Right cardiac atrium (tissue), 5 donors: ENCODE data around the gene ANO4. TPM values are rescaled to one million over a fixed set of nuclear protein-coding genes. Genes with fewer than 3 reads are reported as not detected.

Experiments used
- ATAC-seq, 2 donors: fragments of 200-7000 bp; cut with Tn5 transposase; one replicate each; pipeline versions ENCODE4 v1.8.0 to v1.9.1; 2020; ENCODE audit warnings: moderate library complexity in 2 of 2, mild to moderate bottlenecking in 1 of 2
- DNase-seq, 3 donors: peaks; one replicate each; pipeline ENCODE4 v3.0.0-alpha.2; 2020
- H3K27ac ChIP-seq: one replicate; pipeline ENCODE4 v1.5.1; 2013; ENCODE audit warnings: mild to moderate bottlenecking, low read length, control low read depth, moderate library complexity
- H3K27me3 ChIP-seq: one replicate; pipeline ENCODE4 v1.6.1; 2013; ENCODE audit not compliant: control insufficient read depth, insufficient read depth
- H3K4me1 ChIP-seq: one replicate; pipeline ENCODE4 v1.6.1; 2013; ENCODE audit warnings: low read length; ENCODE audit not compliant: control insufficient read depth, insufficient read depth
- H3K4me3 ChIP-seq: one replicate; pipeline ENCODE4 v1.5.1; 2013; ENCODE audit warnings: low read length, control low read depth
- H3K9me3 ChIP-seq: one replicate; pipeline ENCODE4 v1.6.1; 2013; ENCODE audit warnings: low read length; ENCODE audit not compliant: control insufficient read depth
- WGBS: extraction: QIAGEN DNeasy Blood & Tissue Kit; methylation state at CpG from one replicate; pipeline ENCODE4 v1.1.7; 2013; 5-methylcytosine and 5-hydroxymethylcytosine counted together
- intact Hi-C, 4 donors: fragments of 100-400 bp; cut with DNase I; formaldehyde crosslinking; loops; one replicate each; pipeline versions ENCODE4 v1.11.0 to v1.14.0; 2022 to 2023
- polyA plus RNA-seq: library from polyadenylated mRNA; stranded (reverse); fragments of 200-250 nt; gene quantifications from one replicate; pipeline ENCODE4 v1.2.3, GENCODE V29; 2013
- total RNA-seq, 4 donors: library from RNA; stranded (reverse); fragmentation: NEBNext Ultra II Directional; extraction: Animal tissue kit (Norgen Biotek cat#: 25700); gene quantifications; one replicate each; pipeline ENCODE4 v1.2.1, GENCODE V29; 2021
- donor health status: healthy with polysubstance abuse.
- donor health status: DM: no; HTN: yes; CAD: no.
- donor health status: DM: no; HTN: no; CAD: no.
- donor health status: DM: no; HTN: yes; CAD: no; lungs with severe emphysema.
- donor health status: DM: yes; HTN: yes; CAD: no.

ANO4 gene
- total and polyA plus RNA-seq, 5 donors = 0.23 to 0.89 (median 0.29) TPM; not detected in 1

DNA sequence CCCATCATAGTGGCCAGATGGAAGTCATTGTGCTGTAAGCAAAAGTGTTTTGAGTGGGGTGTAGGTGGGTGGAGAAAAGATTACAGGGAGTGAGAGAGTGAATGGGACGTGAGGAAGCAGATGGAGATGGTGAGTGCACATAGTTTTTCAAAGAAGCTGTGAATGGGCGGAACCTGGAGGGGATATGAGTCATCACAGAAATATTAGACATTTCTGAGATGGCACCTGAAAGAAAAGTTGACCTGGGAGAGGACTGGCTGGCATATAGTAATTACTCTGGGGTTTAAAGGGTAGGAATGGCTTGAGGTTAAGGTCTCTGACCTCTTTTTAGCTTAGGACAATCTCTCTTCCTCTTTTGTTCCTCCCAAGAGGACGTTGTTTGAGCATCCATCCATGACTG is 50.5 kb downstream of the ANO4 start:
- Histone ChIP-seq H3K4me3 (no peak overlapping the region), H3K27me3 (no peaks in the 10 kb centered on the region), H3K27ac (no peak overlapping the region), H3K4me1 (no peaks in the 10 kb centered on the region), H3K9me3 (no peaks in the 10 kb centered on the region)
- WGBS = 61% methylated on average over 3 of the region's 3 CpGs
- DNase-seq = no peak
- intact Hi-C loops = no loop called here
- ATAC-seq = no peak

DNA sequence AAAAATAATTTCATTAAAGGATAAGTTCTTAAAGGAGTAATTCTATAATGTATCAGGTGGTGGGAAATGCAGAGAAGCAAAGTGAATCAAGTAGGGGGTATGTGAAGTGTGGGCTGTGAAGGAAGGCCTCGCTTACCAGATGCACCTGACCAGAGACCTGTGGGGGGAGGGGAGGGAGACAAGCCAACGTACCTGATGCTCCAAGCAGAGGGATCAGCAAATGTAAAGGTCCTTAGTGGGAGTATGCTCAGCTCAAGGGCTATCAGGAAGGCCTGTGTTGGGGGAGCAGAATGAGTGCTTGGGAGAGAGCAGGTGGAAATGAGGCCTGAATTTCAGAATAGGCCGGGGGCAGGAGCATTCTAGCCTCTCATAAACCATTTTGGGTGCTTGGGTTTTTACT is 57.1 kb downstream of the ANO4 start:
- no peak overlapping the region for H3K4me3 ChIP-seq

DNA sequence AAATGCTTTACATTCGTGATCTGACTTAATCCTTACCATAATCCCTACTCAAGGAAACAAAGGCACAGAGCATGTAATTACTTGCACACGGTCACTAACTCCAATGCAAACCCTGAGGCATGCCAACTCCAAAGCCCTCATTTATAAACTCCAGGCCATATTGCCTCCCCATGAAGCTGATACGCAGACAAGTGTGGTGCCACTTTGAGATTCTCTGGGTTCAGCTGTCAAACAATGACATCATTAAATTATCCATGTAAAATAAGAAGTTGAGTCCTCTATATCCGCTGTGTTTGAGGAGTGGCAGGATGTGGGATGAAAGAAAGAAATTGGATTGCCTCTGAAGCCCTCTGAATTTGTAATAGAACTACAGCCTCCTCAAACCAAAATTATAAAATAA is 62.8 kb downstream of the ANO4 start:
- intact Hi-C loops = no loop called here
- H3K9me3 ChIP-seq = no peaks in the 10 kb centered on the region
- no peak for DNase-seq
- no peaks in the 10 kb centered on the region for H3K27me3 ChIP-seq
- 72% methylated on average over 4 of the region's 4 CpGs for WGBS
- ATAC-seq = no peak
- H3K27ac ChIP-seq = no peak overlapping the region
- H3K4me1 ChIP-seq = no peaks in the 10 kb centered on the region
- H3K4me3 ChIP-seq = no peak overlapping the region

More for the DNA sequence above, 57.1 kb downstream of the ANO4 start:
- H3K27me3 ChIP-seq = no peaks in the 10 kb centered on the region
- DNase-seq (no peak), ATAC-seq (no peak)
- no peaks in the 10 kb centered on the region for H3K9me3 ChIP-seq
- no peaks in the 10 kb centered on the region for H3K4me1 ChIP-seq
- 41% methylated on average over 3 of the region's 3 CpGs for WGBS
- intact Hi-C loops = no loop called here
- no peak overlapping the region for H3K27ac ChIP-seq

DNA sequence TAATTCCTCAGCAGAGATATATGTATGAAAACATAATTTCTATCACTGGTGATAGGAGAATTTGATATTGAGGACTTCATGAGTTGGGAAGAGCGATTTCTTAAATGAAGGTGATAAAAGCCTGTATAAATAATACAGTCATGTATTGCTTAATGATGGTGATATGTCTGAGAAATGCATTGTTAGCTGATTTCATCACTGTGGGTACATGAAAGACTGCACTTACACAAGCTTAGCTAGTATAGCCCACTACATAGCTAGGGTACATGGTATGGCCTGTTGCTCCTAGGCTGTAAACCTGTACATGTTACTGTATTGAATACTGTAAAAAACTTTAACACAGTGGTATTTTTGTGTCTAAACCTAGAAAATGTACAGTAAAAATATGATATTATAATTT is 63.4 kb downstream of the ANO4 start:
- no peak overlapping the region for H3K27ac ChIP-seq
- H3K4me1 ChIP-seq = no peaks in the 10 kb centered on the region
- no peak for DNase-seq
- no peak overlapping the region for H3K4me3 ChIP-seq
- ATAC-seq = no peak
- intact Hi-C loops = no loop called here
- 88% methylated on average over 1 of the region's 1 CpG for WGBS
- no peaks in the 10 kb centered on the region for H3K27me3 ChIP-seq
- no peaks in the 10 kb centered on the region for H3K9me3 ChIP-seq

DNA sequence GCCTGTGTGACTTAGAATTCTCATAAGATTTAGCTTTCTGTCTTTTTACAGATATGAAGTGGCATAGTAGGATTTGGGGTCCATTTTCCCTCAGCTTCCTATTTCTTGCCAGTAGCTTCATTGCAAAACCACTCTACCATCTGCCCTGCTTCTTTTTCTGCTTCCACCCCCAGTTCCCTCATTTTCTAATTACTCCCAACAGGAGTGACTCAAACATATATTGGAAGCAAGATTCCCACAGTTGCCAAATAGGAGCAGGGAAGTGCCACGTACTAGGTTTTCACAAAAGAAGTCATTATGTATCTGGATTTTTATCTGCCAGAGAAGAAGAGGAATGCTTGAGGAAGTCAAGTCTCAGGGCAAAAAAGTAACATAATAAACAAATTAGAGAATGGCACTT is 64.1 kb downstream of the ANO4 start:
- Histone ChIP-seq H3K27me3 (no peaks in the 10 kb centered on the region), H3K27ac (no peak overlapping the region), H3K4me1 (no peaks in the 10 kb centered on the region), H3K9me3 (no peaks in the 10 kb centered on the region), H3K4me3 (no peak overlapping the region)
- intact Hi-C loops = no loop called here
- WGBS = 34% methylated on average over 1 of the region's 1 CpG
- DNase-seq = no peak
- no peak for ATAC-seq

DNA sequence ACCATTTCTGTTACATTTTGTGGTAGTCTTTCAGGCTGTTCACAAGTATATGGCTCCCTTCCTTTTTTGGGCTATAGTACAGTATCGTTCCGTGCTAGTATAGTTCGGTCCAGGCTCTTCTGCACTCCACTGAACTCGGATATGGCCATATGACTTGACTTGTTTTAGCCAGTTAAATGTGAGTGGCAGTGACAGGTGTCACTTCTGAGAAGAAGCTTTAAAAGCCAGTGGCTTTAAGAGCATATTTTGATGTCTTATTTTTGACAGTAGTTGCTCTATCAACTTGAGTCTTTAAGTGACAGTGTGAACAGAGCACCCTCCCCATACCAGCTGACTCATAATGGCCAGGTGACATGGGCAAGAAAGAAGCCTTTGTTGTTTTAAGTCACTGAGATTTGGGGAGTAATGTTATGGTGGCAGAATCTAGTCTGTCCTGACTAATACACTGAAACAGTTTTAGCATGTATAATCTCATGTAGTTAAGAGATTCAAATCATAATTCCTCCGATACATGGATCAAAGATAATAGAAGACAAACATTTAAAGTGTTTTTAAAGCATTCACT is 64.6 kb downstream of the ANO4 start:
- DNase-seq (no peak), ATAC-seq (no peak)
- Histone ChIP-seq H3K27ac (no peak overlapping the region), H3K27me3 (no peaks in the 10 kb centered on the region), H3K4me1 (no peaks in the 10 kb centered on the region), H3K9me3 (no peaks in the 10 kb centered on the region), H3K4me3 (no peak overlapping the region)
- WGBS = 85% methylated on average over 5 of the region's 5 CpGs
- intact Hi-C loops = no loop called here

- Histone ChIP-seq H3K4me3 (no peak overlapping the region), H3K27ac (no peak overlapping the region), H3K27me3 (no peaks in the 10 kb centered on the region), H3K4me1 (no peaks in the 10 kb centered on the region), H3K9me3 (no peaks in the 10 kb centered on the region)
- ATAC-seq = no peak
- DNase-seq = no peak
- 89% methylated on average over 8 of the region's 8 CpGs for WGBS
- intact Hi-C loops = no loop called here
These were observed 66.0 kb downstream of the ANO4 start for GRCh38 chr12:100860611-100861010.

DNA sequence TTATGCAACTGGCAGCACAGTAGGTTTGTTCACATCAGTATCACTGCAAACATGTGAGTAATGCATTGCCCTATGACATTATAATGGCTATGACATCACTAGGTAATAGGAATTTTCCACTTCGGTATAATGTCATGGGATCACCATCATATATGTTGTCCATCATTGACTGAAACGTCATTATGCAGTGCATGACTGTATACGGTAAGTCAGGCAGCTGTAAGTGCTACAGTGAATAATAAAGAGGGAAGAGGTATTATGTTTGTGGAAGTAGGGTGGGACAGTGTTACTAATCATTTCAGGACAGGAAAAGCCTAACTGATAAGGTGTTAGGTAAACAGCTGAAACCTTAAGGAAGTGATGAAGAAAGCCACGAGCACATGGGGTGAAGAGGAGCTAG is 68.1 kb downstream of the ANO4 start:
- 63% methylated on average over 4 of the region's 4 CpGs for WGBS
- intact Hi-C loops = no loop called here
- Histone ChIP-seq H3K4me1 (no peaks in the 10 kb centered on the region), H3K27ac (no peak overlapping the region), H3K27me3 (no peaks in the 10 kb centered on the region), H3K9me3 (no peaks in the 10 kb centered on the region), H3K4me3 (no peak overlapping the region)
- no peak for DNase-seq
- ATAC-seq = no peak

- intact Hi-C loops = no loop called here
- 79% methylated on average over 6 of the region's 6 CpGs for WGBS
- no peak for ATAC-seq
These were observed 69.8 kb downstream of the ANO4 start for GRCh38 chr12:100864366-100864765.

GRCh38 chr12:100867639-100868393 is 73.2 kb downstream of the ANO4 start:
- 61% methylated on average over 4 of the region's 4 CpGs for WGBS
- Histone ChIP-seq H3K27ac (no peak overlapping the region), H3K9me3 (no peaks in the 10 kb centered on the region), H3K27me3 (no peaks in the 10 kb centered on the region), H3K4me3 (no peak overlapping the region), H3K4me1 (no peaks in the 10 kb centered on the region)
- DNase-seq = no peak
- no peak for ATAC-seq
- intact Hi-C loops = no loop called here

More at GRCh38 chr12:100864366-100864765, 69.8 kb downstream of the ANO4 start:
- H3K27ac ChIP-seq = no peak overlapping the region
- H3K27me3 ChIP-seq = no peaks in the 10 kb centered on the region
- no peak overlapping the region for H3K4me3 ChIP-seq
- no peak for DNase-seq
- H3K9me3 ChIP-seq = no peaks in the 10 kb centered on the region
- no peaks in the 10 kb centered on the region for H3K4me1 ChIP-seq

DNA sequence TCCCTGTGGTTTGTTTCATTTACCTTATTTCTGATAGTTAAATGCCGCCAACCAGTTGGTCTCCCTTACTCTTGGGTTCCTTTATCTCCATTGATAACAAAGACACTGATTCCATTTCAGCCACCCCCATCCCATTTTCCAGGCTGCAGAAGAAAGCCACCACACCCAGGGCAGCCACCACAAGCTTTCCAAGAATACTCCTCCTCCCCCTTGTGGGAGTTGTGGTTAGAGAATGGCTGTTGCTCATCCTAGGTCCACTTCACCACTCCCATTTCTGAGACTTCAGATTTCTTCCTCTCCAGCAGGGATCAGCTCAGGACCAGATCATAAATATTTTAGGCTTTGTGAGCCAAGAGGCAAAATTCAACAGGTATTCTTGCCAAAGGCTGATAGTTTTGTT is 73.9 kb downstream of the ANO4 start:
- intact Hi-C loops = no loop called here
- 85% methylated on average over 1 of the region's 1 CpG for WGBS
- H3K9me3 ChIP-seq = no peaks in the 10 kb centered on the region
- no peak overlapping the region for H3K27ac ChIP-seq
- ATAC-seq (no peak), DNase-seq (no peak)
- no peak overlapping the region for H3K4me3 ChIP-seq
- H3K4me1 ChIP-seq = no peaks in the 10 kb centered on the region
- H3K27me3 ChIP-seq = no peaks in the 10 kb centered on the region
